Endothelial cell of umbilical vein (primary cell): ENCODE measurements around the gene ABCA2.

ENCODE experiments used
- CTCF ChIP-seq, 2 donors: IDR thresholded peaks; 1 replicate in 1 of 2; 2 replicates in 1 of 2; pipeline ENCODE4 v1.5.1; 2011; ENCODE audit warnings: low read length in 2 of 2, mild to moderate bottlenecking in 2 of 2, moderate library complexity in 2 of 2, control low read depth in 1 of 2, inconsistent platforms in 1 of 2, low read depth in 1 of 2; ENCODE audit not compliant: insufficient read depth in 1 of 2; ENCODE audit errors: extremely low read depth in 1 of 2
- EZH2 ChIP-seq: IDR thresholded peaks from 2 replicates; pipeline ENCODE4 v1.6.1; 2012; ENCODE audit warnings: borderline replicate concordance, low read depth, mild to moderate bottlenecking, moderate library complexity, low read length, inconsistent platforms; ENCODE audit not compliant: severe bottlenecking
- FOS ChIP-seq: IDR thresholded peaks from 2 replicates; pipeline ENCODE4 v1.6.1; 2011; ENCODE audit warnings: mild to moderate bottlenecking, low read length, moderate library complexity, borderline replicate concordance; ENCODE audit not compliant: insufficient read depth
- GATA2 ChIP-seq: IDR thresholded peaks from 2 replicates; pipeline ENCODE4 v1.7.0; 2011; ENCODE audit warnings: low read depth, mild to moderate bottlenecking, moderate library complexity, mixed read lengths, low read length; ENCODE audit not compliant: insufficient read length, insufficient read depth
- JUN ChIP-seq: IDR thresholded peaks from 2 replicates; pipeline ENCODE4 v1.6.1; 2011; ENCODE audit warnings: borderline replicate concordance, low read depth; ENCODE audit not compliant: insufficient read length, insufficient read depth
- MAX ChIP-seq: IDR thresholded peaks from 2 replicates; pipeline ENCODE4 v1.6.1; 2011; ENCODE audit not compliant: insufficient read depth, insufficient read length
- MYC ChIP-seq: IDR thresholded peaks from one replicate; pipeline ENCODE4 v1.6.1; 2011; ENCODE audit warnings: mild to moderate bottlenecking, low read depth, low read length
- POLR2A ChIP-seq: IDR thresholded peaks from 2 replicates; pipeline ENCODE4 v1.6.1; 2012; ENCODE audit warnings: low read depth, mild to moderate bottlenecking, control low read depth, low read length
- POLR2AphosphoS5 ChIP-seq: IDR thresholded peaks from 2 replicates; pipeline ENCODE4 v1.6.1; 2012; ENCODE audit warnings: low read depth, mild to moderate bottlenecking, control low read depth, low read length, moderate library complexity; ENCODE audit not compliant: insufficient read depth

- TF ChIP-seq CTCF (IDR thresholded peaks at IDR 0.05; ENCODE audit: extremely low read depth in 1 of 2, insufficient read depth in 1 of 2, low read depth in 1 of 2, low read length in 2 of 2) (no peak), POLR2A (no peak), POLR2AphosphoS5 (no peak), JUN (no peak), EZH2 (no peak), MAX (no peak), MYC (no peak), FOS (no peak), GATA2 (no peak)
Observed at GRCh38 chr9:137051145-137051724, 23.2 kb upstream of the ABCA2 start.
